GM23248 (cell line): Measurements from ENCODE around the gene POLRMT. TPM values are rescaled to one million over a fixed set of nuclear protein-coding genes. Genes with fewer than 3 reads are reported as not detected.
A peak's percentile ranks its signal among the peaks of the same experiment; 100 is the strongest.
"Not testable (repeated sequence)": the region's sequence is repeated elsewhere in the genome, so short reads cannot be mapped to it uniquely, and the experiment has no call there.

ENCODE experiments used
- DNase-seq: peaks from one replicate; pipeline ENCODE4 v3.0.0-alpha.2; 2015
- H2AFZ ChIP-seq: fragments of 200-600 bp; sonication (generic); 2 replicates; pipeline ENCODE4 v1.6.1; 2016; ENCODE audit warnings: antibody characterized with exemption
- H3F3A ChIP-seq: fragments of 200-600 bp; sonication (generic); 2 replicates; pipeline ENCODE4 v1.6.1; 2016; ENCODE audit warnings: mild to moderate bottlenecking, antibody characterized with exemption, mixed run types; ENCODE audit not compliant: insufficient read depth
- H3K27ac ChIP-seq: fragments of 200-600 bp; sonication (generic); 2 replicates; pipeline ENCODE4 v1.5.1; 2016; ENCODE audit warnings: mild to moderate bottlenecking
- H3K27me3 ChIP-seq: fragments of 200-600 bp; sonication (generic); replicated peaks from 2 replicates; pipeline ENCODE4 v1.6.1; 2016; ENCODE audit warnings: mild to moderate bottlenecking; ENCODE audit not compliant: insufficient read depth
- H3K36me3 ChIP-seq: fragments of 200-600 bp; sonication (generic); 2 replicates; pipeline ENCODE4 v1.6.1; 2016; ENCODE audit warnings: low read depth, mild to moderate bottlenecking
- H3K4me1 ChIP-seq: fragments of 200-600 bp; sonication (generic); 2 replicates; pipeline ENCODE4 v1.6.1; 2016; ENCODE audit warnings: mild to moderate bottlenecking; ENCODE audit not compliant: insufficient read depth
- H3K4me2 ChIP-seq: fragments of 200-600 bp; sonication (generic); one replicate; pipeline ENCODE4 v1.6.1; 2016; ENCODE audit warnings: mild to moderate bottlenecking; ENCODE audit not compliant: unreplicated experiment
- H3K4me3 ChIP-seq: fragments of 200-600 bp; sonication (generic); 2 replicates; pipeline ENCODE4 v1.5.1; 2016; ENCODE audit warnings: mild to moderate bottlenecking
- H3K79me2 ChIP-seq: fragments of 200-600 bp; sonication (generic); 2 replicates; pipeline ENCODE4 v1.6.1; 2016; ENCODE audit warnings: mild to moderate bottlenecking; ENCODE audit not compliant: insufficient read depth
- H3K9ac ChIP-seq: fragments of 200-600 bp; sonication (generic); 2 replicates; pipeline ENCODE4 v1.6.1; 2016; ENCODE audit warnings: mild to moderate bottlenecking
- H3K9me2 ChIP-seq: fragments of 200-600 bp; sonication (generic); 2 replicates; pipeline ENCODE4 v1.6.1; 2016; ENCODE audit warnings: mixed run types, mild to moderate bottlenecking, moderate library complexity; ENCODE audit not compliant: insufficient read depth
- H3K9me3 ChIP-seq: fragments of 200-600 bp; sonication (generic); one replicate; pipeline ENCODE4 v1.6.1; 2017; ENCODE audit warnings: low read depth
- H4K20me1 ChIP-seq: fragments of 200-600 bp; sonication (generic); 2 replicates; pipeline ENCODE4 v1.6.0; 2016; ENCODE audit not compliant: insufficient read depth
- EZH2 ChIP-seq: fragments of 200-600 bp; sonication (generic); IDR thresholded peaks from 2 replicates; pipeline ENCODE4 v1.6.1; 2018; ENCODE audit warnings: antibody characterized with exemption, mild to moderate bottlenecking; ENCODE audit not compliant: insufficient read depth, poor library complexity, severe bottlenecking
- EZH2phosphoT487 ChIP-seq: fragments of 200-600 bp; sonication (generic); IDR thresholded peaks from 2 replicates; pipeline ENCODE4 v1.6.1; 2018; ENCODE audit warnings: antibody characterized with exemption, moderate library complexity, mild to moderate bottlenecking, low read depth; ENCODE audit not compliant: insufficient read depth
- WGBS, 2 experiments: methylation state at CpG; one replicate each; pipeline ENCODE4 v1.1.6; 2015 to 2017; ENCODE audit warnings: low lambda C conversion rate in 2 of 2, low coverage in 1 of 2; ENCODE audit errors: missing lambda C conversion rate in 2 of 2; 5-methylcytosine and 5-hydroxymethylcytosine counted together
- in situ Hi-C: fragments of 300-500 bp; cut with MboI; formaldehyde crosslinking; loops from 2 replicates; pipeline ENCODE4 v1.15.0; 2020
- polyA plus RNA-seq: library from polyadenylated mRNA; unstranded; fragments of >200 nt; fragmentation: Nextera tagmentation; extraction: Ambion mirVana; gene quantifications from 2 replicates; pipeline ENCODE4 v1.2.1, GENCODE V29; 2016
- total RNA-seq: library from RNA; depleted of rRNA; stranded (reverse); fragments of >200 nt; shearing (Covaris generic); gene quantifications from 2 replicates; pipeline ENCODE4 v1.2.3, GENCODE V29; 2014

The POLRMT gene
- total and polyA plus RNA-seq, 2 experiments from 2014 or later = 23.6 to 36.2 TPM

- H3K27me3 ChIP-seq = no peaks in the 10 kb centered on the region
- H3K36me3 ChIP-seq = no peaks in the 10 kb centered on the region
- H3K9ac ChIP-seq = no peak overlapping the region
- TF ChIP-seq EZH2 (no peak), EZH2phosphoT487 (no peak)
- no peaks in the 10 kb centered on the region; the same call in 1 of the 2 replicates for H3F3A ChIP-seq
- H3K9me2 ChIP-seq = no peaks in the 10 kb centered on the region
- H3K4me3 ChIP-seq = no peak overlapping the region
- in situ Hi-C loops = no loop called here
- no peak overlapping the region for H3K27ac ChIP-seq
- no peaks in the 10 kb centered on the region for H3K9me3 ChIP-seq
- H3K79me2 ChIP-seq = peaks cover 19% of the 10 kb centered on the region; the same call in 1 of the 2 replicates
- no peak overlapping the region for H2AFZ ChIP-seq
- peaks cover 5% of the 10 kb centered on the region; the same call in 1 of the 2 replicates for H3K4me1 ChIP-seq
- 81% methylated on average over 22 to 38 of the region's 38 CpGs for WGBS, 2 experiments
- no peak overlapping the region for H3K4me2 ChIP-seq
- DNase-seq = no peak
- no peaks in the 10 kb centered on the region for H4K20me1 ChIP-seq
Measured at GRCh38 chr19:674282-675151, 41.2 kb upstream of the POLRMT start.

- TF ChIP-seq EZH2 (no peak), EZH2phosphoT487 (no peak)
- no peak overlapping the region for H3K4me3 ChIP-seq
- H3K27ac ChIP-seq = no peak overlapping the region
- H3K9me3 ChIP-seq = no peaks in the 10 kb centered on the region
- no peaks in the 10 kb centered on the region for H3K4me1 ChIP-seq
- 71 to 73% methylated on average over 9 of the region's 9 CpGs for WGBS, 2 experiments
- H3K9me2 ChIP-seq = no peaks in the 10 kb centered on the region
- in situ Hi-C loops = no loop called here
- no peaks in the 10 kb centered on the region for H3F3A ChIP-seq
- no peaks in the 10 kb centered on the region for H3K36me3 ChIP-seq
- peak; percentile 23 for DNase-seq
- no peak overlapping the region for H3K4me2 ChIP-seq
- no peak overlapping the region for H3K9ac ChIP-seq
- H3K79me2 ChIP-seq = no peaks in the 10 kb centered on the region
- no peaks in the 10 kb centered on the region for H3K27me3 ChIP-seq
- no peak overlapping the region for H2AFZ ChIP-seq
- H4K20me1 ChIP-seq = no peaks in the 10 kb centered on the region
Measured at GRCh38 chr19:670609-671075, 37.3 kb upstream of the POLRMT start.

GRCh38 chr19:668675-669434 is 35.5 kb upstream of the POLRMT start:
- H3F3A ChIP-seq, H3K4me2 ChIP-seq, H3K36me3 ChIP-seq, DNase-seq, H3K4me1 ChIP-seq, H2AFZ ChIP-seq, H3K9me3 ChIP-seq, in situ Hi-C loops, H3K79me2 ChIP-seq, H3K9me2 ChIP-seq, H3K27me3 ChIP-seq, H3K9ac ChIP-seq, H3K27ac ChIP-seq, H4K20me1 ChIP-seq, H3K4me3 ChIP-seq: not testable (repeated sequence)
- 74% methylated on average over 12 of the region's 12 CpGs for whole genome bisulfite sequencing, 2 experiments

GRCh38 chr19:666985-667573 is 33.7 kb upstream of the POLRMT start:
- WGBS, 2 experiments = 78 to 79% methylated on average over 20 to 29 of the region's 38 CpGs
- H2AFZ ChIP-seq, DNase-seq, in situ Hi-C loops, H3K79me2 ChIP-seq, H3K4me2 ChIP-seq, H3K27me3 ChIP-seq, H3K9ac ChIP-seq, H3K36me3 ChIP-seq, H3K4me3 ChIP-seq, H4K20me1 ChIP-seq, H3K27ac ChIP-seq, H3K9me2 ChIP-seq, H3F3A ChIP-seq, H3K9me3 ChIP-seq, H3K4me1 ChIP-seq: not testable (repeated sequence)
